Kidney (tissue), 14 donors: Measurements from ENCODE around the gene ZMPSTE24. TPM values are rescaled to one million over a fixed set of nuclear protein-coding genes. Genes with fewer than 3 reads are reported as not detected.

Experiments used
- DNase-seq, 5 donors: peaks; one replicate each; pipeline ENCODE4 v3.0.0-alpha.2; 2013 to 2020
- FAIRE-seq: peaks from 2 replicates; lab custom pipeline; 2012; peaks lifted over from hg19 to GRCh38; lab: Jason Lieb, UNC
- H3K27ac ChIP-seq, 2 donors: one replicate each; pipeline ENCODE4 v1.7.0; 2013; ENCODE audit warnings: low read depth in 2 of 2, low read length in 2 of 2, inconsistent platforms in 1 of 2
- H3K27me3 ChIP-seq: one replicate; pipeline ENCODE4 v1.7.1; 2013; ENCODE audit warnings: low read length, inconsistent platforms; ENCODE audit not compliant: control insufficient read depth, insufficient read depth
- H3K36me3 ChIP-seq, 3 donors: one replicate each; pipeline versions ENCODE4 v1.7.0 to v1.7.1; 2013; ENCODE audit warnings: low read length in 3 of 3, control low read depth in 1 of 3, inconsistent platforms in 1 of 3; ENCODE audit not compliant: insufficient read depth in 3 of 3, control insufficient read depth in 2 of 3
- H3K4me1 ChIP-seq, 3 donors: one replicate each; pipeline versions ENCODE4 v1.7.0 to v1.7.1; 2013; ENCODE audit warnings: low read length in 3 of 3, inconsistent platforms in 1 of 3, low read depth in 1 of 3; ENCODE audit not compliant: control insufficient read depth in 2 of 3, insufficient read depth in 2 of 3
- H3K4me3 ChIP-seq, 3 donors: one replicate each; pipeline versions ENCODE4 v1.7.0 to v1.8.1; 2013; ENCODE audit warnings: low read length in 3 of 3, control low read depth in 1 of 3, inconsistent platforms in 1 of 3
- H3K9ac ChIP-seq, 3 donors: one replicate each; pipeline versions ENCODE4 v1.7.0 to v1.7.1; 2013; ENCODE audit warnings: low read length in 3 of 3, control low read depth in 1 of 3, inconsistent platforms in 1 of 3
- H3K9me3 ChIP-seq, 3 donors: one replicate each; pipeline versions ENCODE4 v1.7.0 to v1.7.1; 2013; ENCODE audit warnings: low read length in 3 of 3, control low read depth in 1 of 3, inconsistent platforms in 1 of 3; ENCODE audit not compliant: control insufficient read depth in 2 of 3, insufficient read depth in 1 of 3
- intact Hi-C: fragments of 100-400 bp; cut with DNase I; formaldehyde crosslinking; loops from one replicate; pipeline ENCODE4 v1.11.1; 2022
- polyA plus RNA-seq: library from polyadenylated mRNA; stranded (reverse); fragments of 350-450 nt; fragmentation: Illumina TruSeq; extraction: RNeasy Lipid Tissue Mini Kit (QIAGEN cat#74804); gene quantifications from one replicate; pipeline ENCODE4 v1.2.3, GENCODE V29; 2014; ENCODE audit warnings: low read depth, low replicate concordance; ENCODE audit not compliant: insufficient read depth
- total RNA-seq: library from RNA; stranded (reverse); fragmentation: NEBNext Ultra II Directional; extraction: Animal tissue kit (Norgen Biotek cat#: 25700); gene quantifications from one replicate; pipeline ENCODE4 v1.2.1, GENCODE V29; 2021
- TF ChIP-seq, protein P1 (sequence below): IDR thresholded peaks from 3 replicates; pipeline ENCODE4 v1.5.1; 2012; ENCODE audit warnings: mild to moderate bottlenecking, moderate library complexity, borderline replicate concordance; ENCODE audit not compliant: insufficient read depth; ENCODE audit errors: extremely low read depth
- donor health status: control.
- donor health status: control.
- donor health status: control.
- donor health status: control.
- donor health status: control.
- donor health status: DM: yes; HTN: yes; CAD: no.
- donor health status: Normal renal cell carcinoma (clear cell type).

ZMPSTE24 gene
- total and polyA plus RNA-seq, 2 donors from 2014 or later: 31.2 to 42.6 TPM

DNA sequence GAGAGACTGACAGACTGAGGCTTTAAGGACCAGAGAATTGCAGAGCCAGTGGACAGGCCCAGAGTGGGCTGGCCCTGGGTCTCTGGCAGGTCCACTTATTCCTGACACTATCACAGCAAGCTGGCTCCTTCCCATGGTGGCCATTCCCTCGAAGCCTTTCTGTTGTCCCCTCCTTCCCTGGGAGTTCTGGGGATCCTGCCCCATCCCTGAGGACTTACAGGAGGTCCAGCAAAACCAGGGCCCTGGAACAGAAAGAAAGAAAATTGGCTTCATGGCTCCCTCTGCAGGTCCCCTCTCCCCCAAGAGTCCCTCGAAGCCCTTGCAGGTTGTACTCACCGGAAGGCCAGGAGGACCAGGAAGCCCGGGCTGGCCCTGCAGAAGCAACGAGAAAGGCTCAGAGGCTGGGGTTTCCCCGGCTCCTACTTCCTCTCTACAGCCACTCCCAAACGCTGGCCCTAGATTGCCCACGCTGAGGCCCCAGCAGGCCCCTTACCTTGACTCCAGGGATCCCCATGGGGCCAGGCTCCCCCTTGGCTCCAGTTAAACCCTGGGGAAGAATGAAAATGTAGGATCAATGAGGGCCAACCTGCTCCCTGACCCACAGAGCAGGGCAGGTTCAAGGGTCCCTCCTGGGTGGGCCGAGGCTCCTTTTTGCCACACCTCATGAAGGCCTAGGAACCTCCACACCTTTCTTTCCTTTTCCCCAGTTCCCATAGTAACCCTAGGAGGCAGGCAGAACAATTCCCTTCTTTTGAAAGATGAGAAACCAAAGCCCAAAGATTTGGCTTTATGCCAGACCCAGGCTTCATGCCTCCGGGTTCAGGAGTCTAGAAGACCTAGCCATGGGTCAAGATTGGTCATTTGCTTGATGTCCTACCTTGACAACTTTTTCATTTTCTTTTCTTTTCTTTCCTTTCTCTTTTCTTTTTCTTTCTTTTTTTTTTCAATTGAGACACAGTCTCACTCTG, 54.5 kb downstream of the ZMPSTE24 start:
- H3K4me3 ChIP-seq: no peak overlapping the region
- H3K9me3 ChIP-seq: no peaks in the 10 kb centered on the region
- intact Hi-C loops: no loop called here
- peaks cover 0 to 10% (median 2%) of the 10 kb centered on the region in 3 donors for H3K4me1 ChIP-seq
- TF ChIP-seq, protein P1, sequence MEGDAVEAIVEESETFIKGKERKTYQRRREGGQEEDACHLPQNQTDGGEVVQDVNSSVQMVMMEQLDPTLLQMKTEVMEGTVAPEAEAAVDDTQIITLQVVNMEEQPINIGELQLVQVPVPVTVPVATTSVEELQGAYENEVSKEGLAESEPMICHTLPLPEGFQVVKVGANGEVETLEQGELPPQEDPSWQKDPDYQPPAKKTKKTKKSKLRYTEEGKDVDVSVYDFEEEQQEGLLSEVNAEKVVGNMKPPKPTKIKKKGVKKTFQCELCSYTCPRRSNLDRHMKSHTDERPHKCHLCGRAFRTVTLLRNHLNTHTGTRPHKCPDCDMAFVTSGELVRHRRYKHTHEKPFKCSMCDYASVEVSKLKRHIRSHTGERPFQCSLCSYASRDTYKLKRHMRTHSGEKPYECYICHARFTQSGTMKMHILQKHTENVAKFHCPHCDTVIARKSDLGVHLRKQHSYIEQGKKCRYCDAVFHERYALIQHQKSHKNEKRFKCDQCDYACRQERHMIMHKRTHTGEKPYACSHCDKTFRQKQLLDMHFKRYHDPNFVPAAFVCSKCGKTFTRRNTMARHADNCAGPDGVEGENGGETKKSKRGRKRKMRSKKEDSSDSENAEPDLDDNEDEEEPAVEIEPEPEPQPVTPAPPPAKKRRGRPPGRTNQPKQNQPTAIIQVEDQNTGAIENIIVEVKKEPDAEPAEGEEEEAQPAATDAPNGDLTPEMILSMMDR: no peak
- H3K27me3 ChIP-seq: no peaks in the 10 kb centered on the region
- H3K36me3 ChIP-seq: peaks cover 0 to 2% (median 0%) of the 10 kb centered on the region in 3 donors
- no peak overlapping the region for H3K27ac ChIP-seq
- no peak overlapping the region for H3K9ac ChIP-seq
- FAIRE-seq: no peak
- DNase-seq: peak in 1 of 5 donors; percentile 19

DNA sequence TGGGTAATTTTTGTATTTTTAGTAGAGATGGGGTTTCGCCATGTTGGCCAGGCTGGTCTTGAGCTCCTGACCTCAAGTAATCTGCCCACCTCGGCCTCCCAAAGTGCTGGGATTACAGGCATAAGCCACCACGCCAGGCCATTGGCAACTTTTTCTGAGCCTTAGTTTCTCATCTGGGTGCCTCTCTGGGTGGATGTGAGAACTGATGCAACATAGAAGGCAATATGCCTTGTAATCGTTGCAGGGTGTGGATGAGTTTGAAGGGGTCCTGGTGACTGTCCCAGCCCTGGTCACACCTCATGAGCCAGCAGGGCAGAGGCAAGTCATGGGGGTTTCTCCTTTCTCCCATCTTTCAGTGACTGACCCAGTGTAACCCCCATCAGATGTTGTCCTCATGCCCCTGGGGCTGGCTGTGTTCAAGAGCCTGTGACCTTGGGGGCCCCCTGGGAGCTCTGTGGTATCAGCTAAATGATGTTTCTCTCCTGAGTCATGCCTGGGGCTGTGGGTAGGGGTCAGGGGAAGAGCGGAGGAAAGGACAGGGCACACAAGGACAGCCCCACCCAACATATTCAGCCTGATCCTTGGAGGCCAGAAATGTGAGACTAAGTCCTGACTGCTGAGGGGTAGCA, 55.4 kb downstream of the ZMPSTE24 start:
- no peak for FAIRE-seq
- H3K27me3 ChIP-seq: no peaks in the 10 kb centered on the region

DNA sequence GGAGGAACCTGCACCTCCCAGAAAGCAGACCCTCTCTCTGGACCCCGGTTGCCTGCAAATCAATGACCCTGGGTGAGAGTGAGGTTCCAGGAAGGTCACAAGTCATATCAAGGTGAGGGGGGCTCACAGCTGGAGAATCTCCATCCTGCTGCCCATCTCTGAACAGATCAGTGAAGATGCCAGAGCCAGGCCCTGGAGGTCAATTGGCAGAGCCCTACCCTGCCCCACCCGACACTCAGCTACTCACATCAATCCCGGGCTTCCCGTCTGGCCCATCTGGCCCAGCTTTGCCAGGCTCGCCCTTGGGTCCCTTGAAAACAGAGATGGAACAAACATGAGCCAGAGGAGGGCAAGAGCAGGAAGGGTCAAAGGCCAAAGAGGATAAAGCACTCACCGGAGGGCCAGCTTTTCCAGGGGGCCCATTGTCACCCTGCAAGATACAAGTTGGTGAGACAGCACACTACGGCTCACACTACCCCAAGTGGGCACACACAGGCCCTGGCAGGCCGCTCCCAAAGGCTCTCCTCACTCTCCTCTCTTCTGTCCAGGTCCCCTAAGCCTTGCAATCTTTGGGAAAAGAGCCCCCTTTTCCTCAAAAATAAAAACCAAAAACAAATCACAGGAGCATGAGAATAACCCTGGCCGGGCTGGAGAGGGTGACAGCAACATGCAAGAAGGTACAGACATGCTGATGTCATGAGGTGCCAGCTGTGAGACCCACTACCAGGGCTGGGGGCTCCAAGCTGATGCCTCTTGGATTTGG, 56.1 kb downstream of the ZMPSTE24 start:
- TF ChIP-seq, protein P1: no peak
- DNase-seq: no peak

More for the DNA sequence above, 55.4 kb downstream of the ZMPSTE24 start:
- Histone ChIP-seq H3K36me3 (peaks cover 0 to 2% (median 0%) of the 10 kb centered on the region in 3 donors), H3K9ac (no peak overlapping the region), H3K27ac (no peak overlapping the region), H3K9me3 (no peaks in the 10 kb centered on the region), H3K4me1 (peaks cover 0 to 10% (median 2%) of the 10 kb centered on the region in 3 donors), H3K4me3 (no peak overlapping the region)
- no peak for DNase-seq
- intact Hi-C loops: no loop called here
- TF ChIP-seq, protein P1: no peak

More for the DNA sequence above, 56.1 kb downstream of the ZMPSTE24 start:
- no peak overlapping the region for H3K27ac ChIP-seq
- no peaks in the 10 kb centered on the region for H3K9me3 ChIP-seq
- FAIRE-seq: no peak
- H3K4me1 ChIP-seq: peaks cover 0 to 10% (median 2%) of the 10 kb centered on the region in 3 donors
- intact Hi-C loops: no loop called here
- H3K4me3 ChIP-seq: no peak overlapping the region
- H3K27me3 ChIP-seq: no peaks in the 10 kb centered on the region
- peaks cover 0 to 2% (median 0%) of the 10 kb centered on the region in 3 donors for H3K36me3 ChIP-seq
- H3K9ac ChIP-seq: no peak overlapping the region
